Loucy (cell line): ENCODE results near the gene NOL4L.

Source experiments
- H2AFZ ChIP-seq: fragments of 200-600 bp; sonication (generic); 2 replicates; pipeline ENCODE4 v1.6.0; 2016; ENCODE audit warnings: antibody characterized with exemption, mild to moderate bottlenecking, low read length, moderate library complexity
- H3F3A ChIP-seq: fragments of 200-600 bp; 2 replicates; pipeline ENCODE4 v1.6.0; 2016; ENCODE audit warnings: antibody characterized with exemption, low read depth, mild to moderate bottlenecking
- H3K27me3 ChIP-seq: fragments of 200-600 bp; sonication (generic); 2 replicates; pipeline ENCODE4 v1.6.1; 2014; ENCODE audit warnings: low read length, mild to moderate bottlenecking; ENCODE audit not compliant: insufficient read depth, poor library complexity, severe bottlenecking
- H3K36me3 ChIP-seq: fragments of 200-600 bp; sonication (generic); 2 replicates; pipeline ENCODE4 v1.6.1; 2016; ENCODE audit warnings: low read length; ENCODE audit not compliant: insufficient read depth
- H3K4me1 ChIP-seq: fragments of 200-600 bp; sonication (generic); 2 replicates; pipeline ENCODE4 v1.5.1; 2014; ENCODE audit warnings: low read length, mild to moderate bottlenecking; ENCODE audit not compliant: insufficient read depth, poor library complexity, severe bottlenecking
- H3K4me2 ChIP-seq: fragments of 200-600 bp; sonication (generic); 2 replicates; pipeline ENCODE4 v1.6.0; 2014; ENCODE audit warnings: antibody characterized with exemption, low read length, low read depth, mild to moderate bottlenecking; ENCODE audit not compliant: poor library complexity, severe bottlenecking
- H3K4me3 ChIP-seq: fragments of 200-600 bp; sonication (generic); 2 replicates; pipeline ENCODE4 v1.5.1; 2014; ENCODE audit warnings: low read length, mild to moderate bottlenecking, mixed read lengths; ENCODE audit not compliant: poor library complexity, severe bottlenecking
- H3K79me2 ChIP-seq: fragments of 200-600 bp; sonication (generic); 2 replicates; pipeline ENCODE4 v1.6.1; 2014; ENCODE audit warnings: low read length; ENCODE audit not compliant: insufficient read depth
- H3K9ac ChIP-seq: fragments of 200-600 bp; sonication (generic); 2 replicates; pipeline ENCODE4 v1.6.0; 2014; ENCODE audit warnings: mild to moderate bottlenecking, low read depth, low read length, moderate library complexity; ENCODE audit not compliant: poor library complexity, severe bottlenecking
- H3K9me2 ChIP-seq: fragments of 200-600 bp; sonication (generic); replicated peaks from 2 replicates; pipeline ENCODE4 v1.6.1; 2016; ENCODE audit warnings: low read depth, low read length, mixed read lengths
- H3K9me3 ChIP-seq: fragments of 200-600 bp; sonication (generic); 2 replicates; pipeline ENCODE4 v1.6.1; 2014; ENCODE audit warnings: mild to moderate bottlenecking, antibody characterized with exemption, low read length, low read depth; ENCODE audit not compliant: insufficient read depth
- H4K20me1 ChIP-seq: fragments of 200-600 bp; sonication (generic); 2 replicates; pipeline ENCODE4 v1.6.0; 2014; ENCODE audit warnings: antibody characterized with exemption, low read length, mild to moderate bottlenecking; ENCODE audit not compliant: insufficient read depth, poor library complexity, severe bottlenecking
- CTCF ChIP-seq: fragments of 200-600 bp; sonication (generic); conservative IDR thresholded peaks from 2 replicates; pipeline ENCODE4 v1.5.1; 2014; ENCODE audit warnings: mild to moderate bottlenecking, antibody characterized with exemption, low read length
- EZH2phosphoT487 ChIP-seq: fragments of 200-600 bp; IDR thresholded peaks from 2 replicates; pipeline ENCODE4 v1.6.1; 2018; ENCODE audit warnings: antibody characterized with exemption, mild to moderate bottlenecking, moderate library complexity, borderline replicate concordance

The NOL4L gene

GRCh38 chr20:32546918-32547752 is 38.0 kb downstream of the NOL4L start:
- Histone ChIP-seq H3K4me2 (no peak overlapping the region), H3K9me2 (no peaks in the 10 kb centered on the region), H4K20me1 (peaks cover 30% of the 10 kb centered on the region), H3K27me3 (no peaks in the 10 kb centered on the region), H3K4me3 (no peak overlapping the region), H3K4me1 (peaks cover 29% of the 10 kb centered on the region), H3K9me3 (no peaks in the 10 kb centered on the region), H3F3A (no peaks in the 10 kb centered on the region), H2AFZ (no peak overlapping the region), H3K79me2 (peaks cover 94% of the 10 kb centered on the region), H3K36me3 (peaks cover 8% of the 10 kb centered on the region; the same call in 1 of the 2 replicates), H3K9ac (no peak overlapping the region)
- no peak for TF ChIP-seq CTCF
- TF ChIP-seq EZH2phosphoT487 = no peak

- Histone ChIP-seq H3K9ac (no peak overlapping the region), H3K27me3 (no peaks in the 10 kb centered on the region), H3K9me3 (no peaks in the 10 kb centered on the region), H3F3A (peaks cover 5% of the 10 kb centered on the region), H3K79me2 (peaks cover 98% of the 10 kb centered on the region), H3K4me2 (no peak overlapping the region), H4K20me1 (peaks cover 27% of the 10 kb centered on the region), H3K36me3 (peaks cover 8% of the 10 kb centered on the region; the same call in 1 of the 2 replicates), H3K4me3 (no peak overlapping the region), H2AFZ (no peak overlapping the region), H3K9me2 (no peaks in the 10 kb centered on the region), H3K4me1 (peaks cover 49% of the 10 kb centered on the region)
- TF ChIP-seq EZH2phosphoT487 (no peak), CTCF (no peak)
These were observed 40.0 kb downstream of the NOL4L start for GRCh38 chr20:32544893-32545840.

GRCh38 chr20:32544260-32544722 is 40.8 kb downstream of the NOL4L start:
- peaks cover 58% of the 10 kb centered on the region for H3K4me1 ChIP-seq
- no peaks in the 10 kb centered on the region for H3K27me3 ChIP-seq
- H3K4me3 ChIP-seq = no peak overlapping the region
- H3K9ac ChIP-seq = no peak overlapping the region
- H3K4me2 ChIP-seq = no peak overlapping the region
- H3K9me3 ChIP-seq = no peaks in the 10 kb centered on the region
- H4K20me1 ChIP-seq = peaks cover 27% of the 10 kb centered on the region
- TF ChIP-seq EZH2phosphoT487 = no peak
- no peak for TF ChIP-seq CTCF
- no peak overlapping the region for H2AFZ ChIP-seq
- H3K36me3 ChIP-seq = peaks cover 4% of the 10 kb centered on the region; the same call in 1 of the 2 replicates
- peaks cover 95% of the 10 kb centered on the region for H3K79me2 ChIP-seq
- H3F3A ChIP-seq = peaks cover 14% of the 10 kb centered on the region
- no peaks in the 10 kb centered on the region for H3K9me2 ChIP-seq
